ENCODE results near the gene NAV2.

GRCh38 chr11:19772480-19772879 is 59.8 kb downstream of the NAV2 start:
- TF ChIP-seq, protein P1, sequence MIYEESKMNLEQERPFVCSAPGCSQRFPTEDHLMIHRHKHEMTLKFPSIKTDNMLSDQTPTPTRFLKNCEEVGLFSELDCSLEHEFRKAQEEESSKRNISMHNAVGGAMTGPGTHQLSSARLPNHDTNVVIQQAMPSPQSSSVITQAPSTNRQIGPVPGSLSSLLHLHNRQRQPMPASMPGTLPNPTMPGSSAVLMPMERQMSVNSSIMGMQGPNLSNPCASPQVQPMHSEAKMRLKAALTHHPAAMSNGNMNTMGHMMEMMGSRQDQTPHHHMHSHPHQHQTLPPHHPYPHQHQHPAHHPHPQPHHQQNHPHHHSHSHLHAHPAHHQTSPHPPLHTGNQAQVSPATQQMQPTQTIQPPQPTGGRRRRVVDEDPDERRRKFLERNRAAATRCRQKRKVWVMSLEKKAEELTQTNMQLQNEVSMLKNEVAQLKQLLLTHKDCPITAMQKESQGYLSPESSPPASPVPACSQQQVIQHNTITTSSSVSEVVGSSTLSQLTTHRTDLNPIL (CRISPR knock-in tag; IDR thresholded peaks at IDR 0.05; ENCODE audit: low read depth): no peak
- TF ChIP-seq, protein P2, sequence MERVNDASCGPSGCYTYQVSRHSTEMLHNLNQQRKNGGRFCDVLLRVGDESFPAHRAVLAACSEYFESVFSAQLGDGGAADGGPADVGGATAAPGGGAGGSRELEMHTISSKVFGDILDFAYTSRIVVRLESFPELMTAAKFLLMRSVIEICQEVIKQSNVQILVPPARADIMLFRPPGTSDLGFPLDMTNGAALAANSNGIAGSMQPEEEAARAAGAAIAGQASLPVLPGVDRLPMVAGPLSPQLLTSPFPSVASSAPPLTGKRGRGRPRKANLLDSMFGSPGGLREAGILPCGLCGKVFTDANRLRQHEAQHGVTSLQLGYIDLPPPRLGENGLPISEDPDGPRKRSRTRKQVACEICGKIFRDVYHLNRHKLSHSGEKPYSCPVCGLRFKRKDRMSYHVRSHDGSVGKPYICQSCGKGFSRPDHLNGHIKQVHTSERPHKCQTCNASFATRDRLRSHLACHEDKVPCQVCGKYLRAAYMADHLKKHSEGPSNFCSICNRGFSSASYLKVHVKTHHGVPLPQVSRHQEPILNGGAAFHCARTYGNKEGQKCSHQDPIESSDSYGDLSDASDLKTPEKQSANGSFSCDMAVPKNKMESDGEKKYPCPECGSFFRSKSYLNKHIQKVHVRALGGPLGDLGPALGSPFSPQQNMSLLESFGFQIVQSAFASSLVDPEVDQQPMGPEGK (CRISPR knock-in tag; IDR thresholded peaks at IDR 0.05; ENCODE audit: borderline replicate concordance): no peak
- TF ChIP-seq RARB (CRISPR knock-in tag; IDR thresholded peaks at IDR 0.05): no peak
- no peak for TF ChIP-seq ZFP3 (CRISPR knock-in tag; IDR thresholded peaks at IDR 0.05)
- no peak for TF ChIP-seq ZFP30 (CRISPR knock-in tag; IDR thresholded peaks at IDR 0.05)
- TF ChIP-seq OSR1 (CRISPR knock-in tag; IDR thresholded peaks at IDR 0.05): no peak

All from SK-N-SH treated with all-trans-retinoic acid at 6 μM for 48 hours (cell line).